Muscle layer of colon (tissue), 2 donors: ENCODE measurements around the gene MROH2A.
"Not testable (repeated sequence)": the region's sequence is repeated elsewhere in the genome, so short reads cannot be mapped to it uniquely, and the experiment has no call there.

Experiments used
- H3K27ac ChIP-seq: one replicate; pipeline ENCODE4 v1.7.0; 2013; ENCODE audit warnings: low read depth, mild to moderate bottlenecking, low read length, moderate library complexity
- H3K27me3 ChIP-seq, 2 donors: one replicate each; pipeline ENCODE4 v1.7.0; 2013; ENCODE audit warnings: low read length in 2 of 2, mild to moderate bottlenecking in 2 of 2; ENCODE audit not compliant: insufficient read depth in 2 of 2, control insufficient read depth in 1 of 2
- H3K36me3 ChIP-seq: one replicate; pipeline ENCODE4 v1.7.0; 2013; ENCODE audit warnings: mild to moderate bottlenecking, low read length; ENCODE audit not compliant: insufficient read depth
- H3K4me1 ChIP-seq: one replicate; pipeline ENCODE4 v1.7.0; 2013; ENCODE audit warnings: mild to moderate bottlenecking, low read length; ENCODE audit not compliant: insufficient read depth
- H3K4me3 ChIP-seq, 2 donors: one replicate each; pipeline ENCODE4 v1.7.0; 2013; ENCODE audit warnings: low read length in 2 of 2, low read depth in 1 of 2, mild to moderate bottlenecking in 1 of 2, moderate library complexity in 1 of 2
- H3K9ac ChIP-seq: one replicate; pipeline ENCODE4 v1.7.0; 2013; ENCODE audit warnings: low read length
- H3K9me3 ChIP-seq: one replicate; pipeline ENCODE4 v1.7.0; 2013; ENCODE audit warnings: mild to moderate bottlenecking, low read length
- donor health status: abdominal sarcoma.
- donor health status: Adenocarcinoma of cecum.

MROH2A gene

DNA sequence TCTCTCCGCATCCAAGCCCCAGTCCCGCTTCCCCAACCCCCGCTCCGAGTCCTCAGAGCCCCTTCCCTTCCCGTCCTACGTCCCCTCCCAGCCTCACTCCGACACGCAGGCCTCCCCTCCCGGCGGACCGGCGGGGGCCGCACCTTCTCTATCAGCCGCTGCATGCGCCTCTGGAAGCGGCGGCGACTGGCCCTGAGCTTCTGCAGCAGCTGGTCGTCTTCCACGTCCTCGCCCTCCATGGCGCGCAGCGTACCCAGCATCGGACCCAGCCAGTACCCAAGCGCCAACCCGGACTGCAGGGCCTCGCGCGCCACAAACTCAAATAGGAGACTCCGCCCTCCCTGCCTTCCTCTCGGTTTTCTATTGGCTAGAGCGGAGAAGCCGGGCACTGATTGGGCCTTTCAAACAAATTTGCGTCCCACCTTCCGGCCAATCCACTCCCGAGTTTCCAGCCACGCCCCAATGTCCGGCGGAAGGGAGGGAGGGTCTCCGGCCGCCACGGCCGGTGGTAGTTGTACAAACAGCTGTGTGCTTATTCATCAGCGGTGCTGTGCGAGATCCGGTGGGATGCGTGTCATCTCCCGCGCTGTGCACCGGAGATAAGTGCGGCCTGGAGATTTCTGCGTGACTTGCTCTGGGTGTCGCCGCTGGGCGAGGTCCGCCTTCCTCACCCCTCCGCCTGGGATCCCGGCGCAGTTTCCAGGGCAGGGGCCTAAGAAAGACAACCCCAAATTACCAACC is 76.3 kb downstream of the MROH2A start, which contains the start of gene HJURP:
Gene HJURP (minus strand): TSS at position 295 of the 741 bp plus-strand sequence. CDS start 35 bp downstream, at position 260.
- no peak within 1 kb of the TSS for H3K27ac ChIP-seq
- H3K36me3 ChIP-seq, result no peaks in the 10 kb centered on the region
- peak within 1 kb of the TSS; percentile 49 for H3K9ac ChIP-seq

DNA sequence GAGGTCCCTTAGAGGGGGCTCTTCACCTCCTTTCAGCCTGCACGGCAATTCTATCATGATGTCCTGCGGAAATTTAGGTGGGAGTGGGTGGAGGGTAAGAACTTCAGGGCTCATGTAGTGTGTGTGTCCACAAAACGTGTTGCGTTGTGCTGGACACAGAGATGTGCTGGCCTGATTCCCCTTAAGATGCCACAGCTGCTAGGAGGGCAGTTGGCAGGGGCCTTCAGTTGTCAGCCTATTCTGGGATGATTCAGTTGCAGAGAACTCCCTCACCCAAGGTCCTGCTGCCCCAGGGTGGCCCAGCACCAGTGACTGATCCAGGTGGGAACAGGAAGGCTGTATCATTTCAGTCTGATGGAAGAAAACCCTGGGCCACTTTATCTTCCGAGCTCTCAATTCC is 77.2 kb downstream of the MROH2A start:
- H3K36me3 ChIP-seq, result no peaks in the 10 kb centered on the region
- H3K4me3 ChIP-seq, result no peak overlapping the region
- peaks cover 7% of the 10 kb centered on the region for H3K4me1 ChIP-seq
- no peaks in the 10 kb centered on the region for H3K27me3 ChIP-seq
- H3K9me3 ChIP-seq, result no peaks in the 10 kb centered on the region
- H3K9ac ChIP-seq, result no peak overlapping the region
- H3K27ac ChIP-seq, result no peak overlapping the region

More for the DNA sequence above, 76.3 kb downstream of the MROH2A start, which contains the start of gene HJURP:
- H3K9me3 ChIP-seq, result no peaks in the 10 kb centered on the region
- peak within 1 kb of the TSS; percentile 61 to 74 for H3K4me3 ChIP-seq
- peaks cover 7% of the 10 kb centered on the region for H3K4me1 ChIP-seq
- no peaks in the 10 kb centered on the region for H3K27me3 ChIP-seq

DNA sequence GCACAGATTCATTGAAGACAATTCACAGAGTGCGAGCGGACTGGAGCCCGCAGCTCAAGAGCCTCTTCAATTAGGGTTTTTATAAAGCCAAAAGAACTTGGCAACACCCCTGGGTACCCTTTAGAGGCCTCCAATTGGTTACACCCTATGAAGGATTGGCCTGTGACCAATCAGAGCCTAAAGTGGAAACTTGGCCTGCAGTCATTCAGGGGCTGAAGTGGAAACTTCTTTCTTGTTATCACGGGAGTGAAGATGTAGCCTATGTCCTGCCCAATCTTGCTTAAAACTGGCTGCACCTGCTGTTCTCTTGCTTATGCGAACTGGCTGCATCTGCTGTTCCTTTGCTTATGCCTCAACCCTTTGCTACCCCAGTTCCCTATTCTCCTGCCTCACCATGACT is 78.1 kb downstream of the MROH2A start:
- Histone ChIP-seq H3K27me3 (no peaks in the 10 kb centered on the region), H3K9me3 (no peaks in the 10 kb centered on the region), H3K4me1 (peaks cover 7% of the 10 kb centered on the region), H3K27ac (no peak overlapping the region), H3K4me3 (no peak overlapping the region), H3K36me3 (no peaks in the 10 kb centered on the region), H3K9ac (no peak overlapping the region)

DNA sequence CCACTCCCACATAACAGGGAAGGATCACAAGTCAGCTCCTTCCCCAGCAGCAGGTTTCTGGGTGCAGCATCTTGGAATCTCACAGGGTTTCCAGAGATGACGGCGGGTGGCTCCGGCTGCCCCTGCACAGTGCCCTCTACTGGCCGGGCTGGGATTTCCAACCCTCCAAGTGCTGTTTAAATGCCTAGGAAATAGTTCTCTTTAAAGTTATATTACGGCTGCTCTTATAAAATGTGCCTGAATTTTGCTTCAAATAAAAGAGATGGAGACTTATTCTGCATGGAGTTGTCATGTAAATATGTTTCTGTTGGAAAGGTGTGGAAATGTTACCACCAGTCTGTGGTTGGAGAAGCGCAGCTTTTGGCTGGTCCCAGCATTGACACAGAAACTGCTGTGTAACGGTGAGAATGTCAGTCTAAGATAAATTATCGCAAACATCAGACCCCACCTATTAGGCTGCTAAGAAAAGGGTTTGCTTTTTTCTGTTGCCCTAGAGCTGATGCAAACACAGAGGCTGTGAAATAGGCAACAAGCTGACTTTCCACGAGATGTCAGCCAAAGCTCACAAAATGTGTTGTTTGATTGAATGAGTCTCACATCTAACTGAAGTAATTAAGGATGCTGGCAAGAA is 79.5 kb downstream of the MROH2A start:
- no peaks in the 10 kb centered on the region for H3K9me3 ChIP-seq
- no peak overlapping the region for H3K9ac ChIP-seq
- H3K36me3 ChIP-seq, result no peaks in the 10 kb centered on the region
- no peak overlapping the region for H3K4me3 ChIP-seq
- peaks cover 7% of the 10 kb centered on the region for H3K4me1 ChIP-seq
- H3K27me3 ChIP-seq, result no peaks in the 10 kb centered on the region
- no peak overlapping the region for H3K27ac ChIP-seq

DNA sequence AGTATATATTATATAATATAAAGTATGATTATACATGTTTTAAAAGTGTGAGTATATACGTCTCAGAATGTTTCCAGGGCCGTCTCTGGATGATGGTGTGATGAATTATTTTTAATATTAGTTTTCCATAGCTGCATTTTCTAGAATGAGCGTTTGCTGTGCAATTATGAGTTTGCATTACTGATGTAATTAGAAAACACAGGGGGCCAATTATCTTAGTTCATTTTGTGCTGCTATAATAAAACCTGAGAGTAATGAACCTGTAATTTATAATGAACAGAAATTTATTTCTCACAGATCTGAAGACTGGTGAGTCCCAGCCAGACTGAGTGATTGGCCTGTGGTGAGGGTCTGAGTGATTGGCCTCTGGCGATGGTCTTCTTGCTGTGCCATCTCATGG is 80.2 kb downstream of the MROH2A start:
- H3K27me3 ChIP-seq, result no peaks in the 10 kb centered on the region
- H3K36me3 ChIP-seq, result no peaks in the 10 kb centered on the region
- H3K9ac ChIP-seq, result no peak overlapping the region
- no peak overlapping the region for H3K27ac ChIP-seq
- H3K4me1 ChIP-seq, result peaks cover 7% of the 10 kb centered on the region
- no peaks in the 10 kb centered on the region for H3K9me3 ChIP-seq
- H3K4me3 ChIP-seq, result no peak overlapping the region

DNA sequence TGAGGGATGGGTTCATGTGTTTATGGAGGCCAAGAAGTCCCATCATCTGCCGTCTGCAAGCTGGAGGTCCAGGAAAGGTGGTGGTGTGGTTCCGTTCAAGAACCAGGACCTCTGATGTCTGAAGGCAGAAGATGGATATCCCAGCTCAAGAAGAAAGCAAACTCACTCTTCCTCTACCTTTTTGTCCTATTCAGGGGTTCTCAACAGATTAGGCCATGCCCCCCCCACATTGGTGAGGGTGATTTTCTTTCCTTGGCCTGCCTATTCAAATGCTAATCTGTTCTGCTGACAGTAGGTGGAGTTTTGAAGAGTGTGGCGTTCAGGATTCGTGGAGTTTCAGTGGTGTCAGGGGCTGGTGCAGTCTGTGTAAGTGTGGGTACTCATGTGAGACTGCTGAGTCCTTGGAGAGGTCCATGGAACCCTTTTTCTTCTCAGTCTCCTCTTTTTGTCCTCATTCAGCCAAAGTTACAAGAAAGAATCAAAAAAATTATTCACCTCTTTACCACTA is 84.2 kb downstream of the MROH2A start:
- Histone ChIP-seq H3K4me3 (no peak overlapping the region), H3K27ac (no peak overlapping the region), H3K27me3 (no peaks in the 10 kb centered on the region), H3K4me1 (no peaks in the 10 kb centered on the region), H3K9ac (no peak overlapping the region), H3K9me3 (no peaks in the 10 kb centered on the region), H3K36me3 (no peaks in the 10 kb centered on the region)

DNA sequence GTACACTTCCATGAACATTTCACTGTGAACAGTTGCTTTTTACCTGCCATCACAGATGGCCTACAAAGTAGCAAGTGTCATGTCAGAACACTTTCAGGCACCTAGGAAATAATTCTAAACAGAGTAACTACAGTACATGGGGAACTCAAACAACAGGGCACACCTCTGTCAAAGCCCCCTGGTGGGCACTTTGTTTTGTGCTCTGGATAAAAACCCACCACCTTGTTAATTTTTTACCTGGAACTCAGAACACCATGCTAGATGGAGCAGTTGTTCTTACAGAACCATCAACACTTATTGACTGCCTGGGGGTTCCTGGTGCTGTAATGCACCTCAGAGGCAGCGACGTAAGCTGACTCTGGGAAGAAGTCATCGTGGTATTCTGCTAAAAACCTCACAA is 87.7 kb downstream of the MROH2A start:
- H3K4me3 ChIP-seq, result no peak overlapping the region
- H3K27me3 ChIP-seq, result peaks cover 0 to 4% of the 10 kb centered on the region in 2 donors
- no peaks in the 10 kb centered on the region for H3K4me1 ChIP-seq
- H3K27ac ChIP-seq, result no peak overlapping the region
- no peaks in the 10 kb centered on the region for H3K36me3 ChIP-seq
- H3K9me3 ChIP-seq, result no peaks in the 10 kb centered on the region
- H3K9ac ChIP-seq, result no peak overlapping the region

DNA sequence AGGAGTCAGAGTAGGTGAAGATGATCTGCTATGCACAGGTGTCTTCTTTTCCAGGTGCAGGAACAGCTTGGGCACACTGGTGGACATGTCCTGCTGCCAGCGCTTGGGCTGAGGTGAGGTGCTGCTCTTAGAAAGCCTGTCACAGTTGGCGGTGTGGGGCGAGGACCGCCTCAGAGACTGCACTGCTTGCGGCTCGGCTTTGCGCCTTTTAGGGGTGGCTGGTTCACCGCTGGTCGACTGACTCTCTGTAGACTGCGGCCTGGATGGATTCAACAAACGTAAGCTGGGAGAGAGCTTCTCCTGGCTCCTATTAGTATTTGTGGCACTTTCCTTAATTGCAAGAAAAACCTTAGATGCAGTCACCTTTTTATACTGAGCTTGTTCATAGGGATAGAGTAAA is 88.3 kb downstream of the MROH2A start:
- Histone ChIP-seq H3K4me1 (no peaks in the 10 kb centered on the region), H3K27me3 (peaks cover 0 to 4% of the 10 kb centered on the region in 2 donors), H3K9ac (no peak overlapping the region), H3K4me3 (no peak overlapping the region), H3K36me3 (no peaks in the 10 kb centered on the region), H3K27ac (no peak overlapping the region), H3K9me3 (no peaks in the 10 kb centered on the region)

DNA sequence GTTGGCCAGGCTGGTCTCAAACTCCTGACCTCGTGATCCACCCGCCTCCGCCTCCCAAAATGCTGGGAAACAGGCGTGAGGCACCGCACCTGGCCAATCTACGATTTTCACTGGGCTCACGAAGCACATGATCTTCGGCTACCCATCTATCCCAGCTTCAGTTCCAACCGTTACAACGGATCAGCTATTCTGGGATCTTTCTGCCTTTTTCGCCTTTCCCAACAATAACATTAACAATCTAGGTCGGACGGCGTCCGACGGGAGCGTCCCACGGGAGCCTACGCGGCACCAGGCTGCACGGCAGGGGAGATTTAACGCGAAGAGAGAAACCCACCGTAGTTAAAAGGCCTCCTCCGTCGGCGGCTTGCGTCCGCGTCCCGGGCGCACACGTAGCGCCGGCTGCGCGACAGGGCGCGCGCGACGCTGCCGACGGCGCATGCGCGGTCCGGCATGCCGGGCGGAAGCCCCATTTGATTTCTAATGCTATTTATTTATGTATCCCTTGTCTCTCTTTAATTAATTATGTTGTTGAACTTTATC is 89.9 kb downstream of the MROH2A start, which contains the start of gene MSL3B:
Gene MSL3B (minus strand): TSS at position 394 of the 540 bp plus-strand sequence.
- H3K4me1 ChIP-seq, result no peaks in the 10 kb centered on the region
- no peak within 1 kb of the TSS for H3K9ac ChIP-seq
- no peak within 1 kb of the TSS for H3K27ac ChIP-seq
- H3K27me3 ChIP-seq, result peaks cover 0 to 4% of the 10 kb centered on the region in 2 donors
- H3K4me3 ChIP-seq, result peak within 1 kb of the TSS; percentile 61
- H3K9me3 ChIP-seq, result no peaks in the 10 kb centered on the region
- H3K36me3 ChIP-seq, result no peaks in the 10 kb centered on the region

DNA sequence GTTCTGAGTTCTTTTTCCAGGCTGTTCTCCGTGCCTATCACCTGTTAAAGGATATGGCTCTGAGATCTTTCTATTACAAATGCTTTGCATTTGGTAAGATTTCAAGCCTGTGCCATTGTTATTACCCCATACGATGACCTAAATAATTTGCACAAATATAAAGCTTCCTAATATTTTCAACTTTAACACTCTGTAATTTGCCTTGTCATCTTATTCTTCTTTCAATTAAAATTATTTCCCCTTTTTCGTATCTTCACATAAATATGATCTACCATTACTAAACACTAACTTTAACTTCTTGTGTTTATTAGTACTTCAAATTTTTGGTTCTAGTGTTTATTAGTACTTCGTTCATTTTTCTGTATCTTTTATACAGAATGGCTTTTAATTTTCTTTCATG is 93.3 kb downstream of the MROH2A start:
- Histone ChIP-seq H3K27ac (no peak overlapping the region), H3K36me3 (no peaks in the 10 kb centered on the region), H3K4me1 (no peaks in the 10 kb centered on the region), H3K9ac (no peak overlapping the region), H3K27me3 (peaks cover 0 to 4% of the 10 kb centered on the region in 2 donors), H3K4me3 (no peak overlapping the region), H3K9me3 (no peaks in the 10 kb centered on the region)

DNA sequence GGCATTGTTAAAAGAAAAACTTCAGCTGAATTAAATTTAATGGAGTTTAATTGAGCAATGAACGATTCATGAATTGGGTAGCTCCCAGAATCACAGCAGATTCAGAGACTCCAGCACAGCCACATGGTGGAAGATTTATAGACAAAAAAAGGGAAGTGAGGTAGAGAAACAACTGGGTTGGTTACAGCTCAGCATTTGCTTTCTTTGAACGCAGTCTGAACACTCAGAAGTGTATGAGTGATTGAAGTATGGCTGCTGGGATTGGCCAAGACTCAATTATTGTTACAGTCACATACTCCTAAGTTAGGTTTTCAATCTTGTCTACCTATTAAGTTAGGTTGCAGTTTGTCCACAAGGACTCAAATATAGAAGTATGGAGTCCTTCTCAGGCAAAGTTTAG is 94.0 kb downstream of the MROH2A start:
- H3K9ac ChIP-seq, H3K27me3 ChIP-seq, H3K4me3 ChIP-seq, H3K27ac ChIP-seq, H3K4me1 ChIP-seq, H3K36me3 ChIP-seq, H3K9me3 ChIP-seq: not testable (repeated sequence)
